ENCODE measurements around the gene GFRA1. TPM values are rescaled to one million over a fixed set of nuclear protein-coding genes. Genes with fewer than 3 reads are reported as not detected.

Gene GFRA1, protein sequence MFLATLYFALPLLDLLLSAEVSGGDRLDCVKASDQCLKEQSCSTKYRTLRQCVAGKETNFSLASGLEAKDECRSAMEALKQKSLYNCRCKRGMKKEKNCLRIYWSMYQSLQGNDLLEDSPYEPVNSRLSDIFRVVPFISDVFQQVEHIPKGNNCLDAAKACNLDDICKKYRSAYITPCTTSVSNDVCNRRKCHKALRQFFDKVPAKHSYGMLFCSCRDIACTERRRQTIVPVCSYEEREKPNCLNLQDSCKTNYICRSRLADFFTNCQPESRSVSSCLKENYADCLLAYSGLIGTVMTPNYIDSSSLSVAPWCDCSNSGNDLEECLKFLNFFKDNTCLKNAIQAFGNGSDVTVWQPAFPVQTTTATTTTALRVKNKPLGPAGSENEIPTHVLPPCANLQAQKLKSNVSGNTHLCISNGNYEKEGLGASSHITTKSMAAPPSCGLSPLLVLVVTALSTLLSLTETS
- total RNA-seq: not detected
- polyA plus RNA-seq: not detected
- 0 reads per million in 6 experiments for total RNA-seq

DNA sequence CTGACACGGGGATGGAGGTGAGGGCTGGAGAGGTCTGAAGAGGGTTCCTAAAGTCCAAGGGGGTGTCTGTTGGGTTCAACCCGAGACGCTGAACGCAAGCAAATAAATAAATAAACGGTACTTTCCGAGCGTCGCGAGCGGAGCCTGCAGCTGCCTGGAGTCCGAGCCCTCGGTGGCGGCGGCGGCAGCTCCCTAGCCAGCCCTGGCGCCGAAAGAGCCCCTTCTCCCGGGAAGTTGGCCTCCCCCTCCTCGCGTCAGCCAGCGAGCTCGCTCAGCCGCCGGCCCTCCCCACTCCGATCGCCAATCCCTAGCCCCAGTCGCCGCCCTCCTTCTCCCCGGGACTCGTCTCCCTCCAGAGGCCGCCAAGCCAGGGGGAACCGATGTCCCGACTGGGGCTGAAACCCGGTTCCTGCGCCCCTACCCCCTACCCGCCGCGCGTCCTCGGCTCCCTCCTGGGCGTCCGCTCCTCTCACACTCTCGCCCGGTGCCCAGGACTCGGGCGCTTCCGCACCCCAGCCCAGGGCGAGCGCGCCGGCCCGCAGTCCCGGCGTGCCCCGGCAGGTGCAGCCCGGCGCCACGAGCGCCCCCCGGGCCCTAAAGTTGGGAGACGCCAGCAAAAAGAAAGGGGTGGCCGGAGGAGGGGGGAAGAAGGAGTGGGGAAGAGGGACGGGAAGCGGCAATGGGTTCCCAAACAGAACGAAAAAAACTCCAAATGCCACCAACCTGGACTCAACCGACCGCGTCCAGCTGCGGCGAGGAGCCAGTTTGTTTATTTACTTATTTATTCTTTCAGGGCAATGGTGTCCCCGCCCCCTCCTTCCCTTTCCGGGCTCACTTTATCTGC is at the start of gene GFRA1:
Gene GFRA1, minus strand, starts transcription at position 767 of the 844 bp plus-strand sequence. CDS start 1,177 bp downstream, outside the sequence.
- H3K27ac Mint-ChIP-seq: no peak within 1 kb of the TSS
- H3K9me3 Mint-ChIP-seq: peaks cover 0 to 9% (median 1%) of the 10 kb centered on the region in 9 donors
- peaks cover 2 to 22% (median 14%) of the 10 kb centered on the region in 4 donors for H3K4me1 Mint-ChIP-seq

DNA sequence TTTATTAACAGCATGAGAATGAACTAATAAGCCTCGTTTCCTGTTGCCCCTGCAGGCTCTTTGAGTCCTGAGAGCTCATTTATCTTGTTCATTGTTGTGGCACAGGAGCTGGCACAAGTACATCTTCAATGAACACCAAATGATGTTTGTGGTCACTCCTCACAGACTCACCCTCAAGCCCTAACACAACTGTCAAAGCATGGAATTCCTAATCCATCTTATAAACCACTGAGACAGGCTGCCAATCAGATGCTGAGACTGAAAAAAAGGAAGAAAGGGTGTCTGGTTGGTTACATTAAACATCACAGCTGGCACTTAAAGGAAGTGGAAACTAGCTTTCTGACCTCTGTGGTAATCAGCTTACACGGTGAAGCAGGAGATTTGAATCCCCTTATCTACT is 43.5 kb upstream of the GFRA1 start:
- ATAC-seq: no peak
- Mint-ChIP-seq H3K4me1 (peaks cover 0 to 9% (median 5%) of the 10 kb centered on the region in 4 donors), H3K36me3 (no peaks in the 10 kb centered on the region), H3K27me3 (peaks cover 0 to 2% (median 0%) of the 10 kb centered on the region in 5 donors), H3K9me3 (peaks cover 0 to 2% (median 0%) of the 10 kb centered on the region in 9 donors), H3K27ac (peak overlapping the region in 1 of 10 donors; percentile 22), H3K4me3 (peak overlapping the region in 2 of 10 donors; percentile 16 to 47)
- POLR2A ChIA-PET: no interaction called here
- DNase-seq: no peak

More for the DNA sequence above, at the start of gene GFRA1:
- Mint-ChIP-seq H3K27me3 (peaks cover 32 to 71% (median 58%) of the 10 kb centered on the region in 5 donors), H3K36me3 (peaks cover 0 to 3% (median 0%) of the 10 kb centered on the region in 3 donors), H3K4me3 (peak within 1 kb of the TSS in 8 of 10 donors; percentile 22 to 86 (median 68))
- ATAC-seq (no peak), DNase-seq (no peak)
- POLR2A ChIA-PET: no interaction called here

DNA sequence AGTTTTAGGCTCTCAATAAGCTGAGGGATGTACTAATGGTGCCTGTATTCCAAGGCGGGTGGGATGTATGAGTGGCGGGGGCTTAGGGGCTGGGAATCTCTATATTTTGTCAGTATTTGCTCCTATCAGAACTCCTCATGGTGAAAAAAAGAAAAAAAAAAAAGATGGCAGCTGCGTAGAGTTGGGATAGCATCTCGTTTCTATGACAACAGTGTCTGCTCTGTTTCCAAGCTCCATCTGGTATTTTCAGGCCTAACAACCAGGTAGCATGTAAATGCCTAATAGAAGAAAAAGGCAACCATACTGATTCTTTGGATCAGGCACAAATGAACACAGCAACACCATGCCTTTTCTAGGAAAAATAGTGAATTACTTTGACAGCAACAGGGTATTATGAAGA is 39.5 kb upstream of the GFRA1 start:
- POLR2A ChIA-PET: no interaction called here
- Mint-ChIP-seq H3K36me3 (no peaks in the 10 kb centered on the region), H3K27me3 (peaks cover 0 to 10% (median 3%) of the 10 kb centered on the region in 5 donors), H3K9me3 (peaks cover 0 to 4% (median 0%) of the 10 kb centered on the region in 9 donors), H3K27ac (no peak overlapping the region), H3K4me1 (peaks cover 0 to 9% (median 5%) of the 10 kb centered on the region in 4 donors), H3K4me3 (no peak overlapping the region)
- DNase-seq (no peak), ATAC-seq (no peak)

DNA sequence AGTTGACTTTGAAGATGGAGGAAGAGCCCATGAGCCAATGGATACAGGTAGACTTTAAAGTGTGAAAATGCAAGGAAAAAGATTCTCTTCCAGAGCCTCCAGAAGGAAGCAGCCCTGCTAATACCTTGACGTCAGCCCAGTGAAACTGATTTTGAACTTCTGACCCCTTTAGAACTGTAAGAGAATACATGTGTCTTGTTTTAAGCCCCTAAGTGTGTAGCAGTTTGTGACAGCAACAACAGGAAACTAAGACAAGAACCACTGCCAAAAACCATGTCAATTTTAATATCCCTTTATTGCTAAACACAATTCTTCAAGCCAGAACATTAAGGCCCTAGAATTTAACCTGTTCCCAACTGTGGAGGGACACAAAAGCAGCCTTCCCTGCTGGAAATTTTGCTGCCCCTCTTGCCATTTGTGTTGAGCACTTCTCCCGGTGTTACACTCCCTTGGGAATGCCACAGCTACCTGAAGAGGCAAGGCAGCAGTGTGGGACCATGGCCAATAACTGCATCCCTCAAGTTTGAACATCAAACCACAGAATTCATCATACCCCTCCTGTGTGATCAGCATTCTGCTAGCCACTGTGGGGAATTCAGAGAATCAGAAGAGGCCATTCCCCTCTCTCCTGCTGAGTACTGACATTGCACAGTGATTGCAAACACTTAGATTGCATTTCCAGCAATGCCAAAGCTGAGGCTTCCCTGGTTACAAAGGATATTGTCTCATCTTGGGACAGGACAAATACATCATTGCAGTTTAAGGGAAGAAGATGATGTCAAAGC is 38.9 kb upstream of the GFRA1 start:
- H3K36me3 Mint-ChIP-seq: no peaks in the 10 kb centered on the region
- H3K27me3 Mint-ChIP-seq: peaks cover 0 to 10% (median 3%) of the 10 kb centered on the region in 5 donors
- DNase-seq (no peak), ATAC-seq (no peak)
- no peak overlapping the region for H3K4me3 Mint-ChIP-seq
- peaks cover 0 to 7% (median 5%) of the 10 kb centered on the region in 4 donors for H3K4me1 Mint-ChIP-seq
- H3K9me3 Mint-ChIP-seq: peaks cover 0 to 4% (median 0%) of the 10 kb centered on the region in 9 donors
- H3K27ac Mint-ChIP-seq: peak overlapping the region in 1 of 10 donors; percentile 71
- POLR2A ChIA-PET: no interaction called here

DNA sequence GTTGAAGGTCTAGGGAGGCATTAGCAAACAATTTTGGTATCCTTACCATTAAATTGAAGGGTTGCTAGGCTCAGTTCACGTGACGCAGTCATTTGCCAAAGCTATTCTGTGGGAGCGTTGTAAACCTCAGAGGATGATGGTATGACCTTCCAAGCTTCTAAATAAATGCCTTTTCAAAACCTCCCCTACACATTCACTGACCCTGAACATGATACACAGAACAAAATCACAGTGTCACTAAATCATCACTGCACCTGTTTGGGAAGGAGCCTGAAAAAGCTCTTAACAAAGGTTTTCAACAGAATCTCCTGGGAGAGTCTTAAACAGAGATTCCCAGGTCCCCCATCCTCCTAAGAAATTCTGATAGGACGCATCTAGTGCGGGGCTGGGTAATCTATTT is 38.0 kb upstream of the GFRA1 start:
- H3K27me3 Mint-ChIP-seq: peaks cover 0 to 10% (median 3%) of the 10 kb centered on the region in 5 donors
- H3K4me1 Mint-ChIP-seq: no peaks in the 10 kb centered on the region
- DNase-seq: no peak
- no peak for ATAC-seq
- POLR2A ChIA-PET: no interaction called here
- no peaks in the 10 kb centered on the region for H3K36me3 Mint-ChIP-seq
- no peak overlapping the region for H3K4me3 Mint-ChIP-seq
- H3K9me3 Mint-ChIP-seq: peaks cover 0 to 4% (median 0%) of the 10 kb centered on the region in 9 donors
- H3K27ac Mint-ChIP-seq: no peak overlapping the region

DNA sequence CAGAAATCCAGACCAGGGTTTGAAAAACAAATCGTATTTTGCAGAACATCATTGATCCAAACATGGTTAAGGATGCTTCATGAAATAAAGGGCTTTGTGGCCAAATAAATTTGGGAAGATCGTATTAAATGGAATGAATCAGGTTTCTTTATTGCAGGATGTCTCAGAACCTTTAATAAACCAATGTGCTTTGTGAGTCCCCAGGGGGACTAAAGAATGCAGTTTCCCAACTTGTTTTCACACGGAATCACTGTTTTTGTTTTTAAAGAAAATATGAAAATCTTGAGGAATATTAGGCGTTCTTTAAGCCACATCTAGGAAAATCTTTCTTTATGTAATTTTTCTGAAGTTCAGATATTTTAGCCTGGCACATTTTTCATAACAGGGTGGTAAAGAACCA is 34.4 kb upstream of the GFRA1 start:
- H3K27me3 Mint-ChIP-seq: peaks cover 0 to 10% (median 3%) of the 10 kb centered on the region in 5 donors
- H3K36me3 Mint-ChIP-seq: no peaks in the 10 kb centered on the region
- DNase-seq (no peak), ATAC-seq (no peak)
- no peak overlapping the region for H3K27ac Mint-ChIP-seq
- peaks cover 0 to 8% (median 0%) of the 10 kb centered on the region in 9 donors for H3K9me3 Mint-ChIP-seq
- H3K4me1 Mint-ChIP-seq: no peaks in the 10 kb centered on the region
- H3K4me3 Mint-ChIP-seq: no peak overlapping the region
- POLR2A ChIA-PET: no interaction called here

DNA sequence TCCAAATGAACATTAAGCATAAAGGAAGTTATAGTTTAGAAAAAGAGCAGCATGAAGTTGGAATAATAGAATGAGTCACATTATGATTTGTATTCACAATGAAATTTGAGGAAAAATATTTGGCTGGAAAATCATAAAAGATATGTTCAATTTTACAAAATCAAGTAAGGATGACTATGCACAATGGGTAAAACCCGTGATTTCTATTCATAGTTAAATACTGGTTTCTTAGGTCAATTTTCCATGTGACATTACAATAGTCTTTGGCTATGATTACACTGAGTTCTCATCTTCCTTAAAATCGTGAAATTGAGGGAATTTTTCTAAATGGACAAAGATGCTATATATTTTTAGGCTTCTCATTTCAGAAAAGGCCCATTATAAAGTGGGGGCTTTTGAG is 33.8 kb upstream of the GFRA1 start:
- Mint-ChIP-seq H3K36me3 (no peaks in the 10 kb centered on the region), H3K9me3 (peaks cover 0 to 8% (median 0%) of the 10 kb centered on the region in 9 donors), H3K4me1 (no peaks in the 10 kb centered on the region), H3K27me3 (peaks cover 0 to 10% (median 3%) of the 10 kb centered on the region in 5 donors), H3K27ac (no peak overlapping the region), H3K4me3 (no peak overlapping the region)
- POLR2A ChIA-PET: no interaction called here
- ATAC-seq (no peak), DNase-seq (no peak)

DNA sequence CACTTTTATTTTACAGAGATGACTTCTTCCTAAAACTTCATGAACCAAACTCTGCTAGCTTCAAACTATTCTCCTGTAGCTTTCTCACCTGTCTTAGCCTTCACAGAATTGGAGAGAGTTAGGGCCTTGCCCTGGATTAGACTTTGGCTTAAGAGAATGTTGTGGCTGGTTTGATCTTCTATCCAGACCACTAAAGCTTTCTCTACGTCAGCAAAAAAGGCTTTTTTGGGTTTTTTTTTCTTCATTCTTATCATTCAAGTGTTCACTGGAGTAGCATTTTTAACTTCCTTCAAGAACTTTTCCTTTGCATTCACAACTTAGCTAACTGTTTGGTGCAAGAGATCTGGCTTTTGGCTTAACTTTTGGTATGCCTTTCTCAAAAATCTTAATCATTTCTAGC is 31.9 kb upstream of the GFRA1 start:
- H3K4me1 Mint-ChIP-seq: no peaks in the 10 kb centered on the region
- H3K9me3 Mint-ChIP-seq: peaks cover 0 to 4% (median 0%) of the 10 kb centered on the region in 9 donors
- no peak overlapping the region for H3K27ac Mint-ChIP-seq
- H3K27me3 Mint-ChIP-seq: peaks cover 0 to 13% (median 0%) of the 10 kb centered on the region in 5 donors
- ATAC-seq: no peak
- no peaks in the 10 kb centered on the region for H3K36me3 Mint-ChIP-seq
- no peak for DNase-seq
- no peak overlapping the region for H3K4me3 Mint-ChIP-seq
- POLR2A ChIA-PET: no interaction called here

DNA sequence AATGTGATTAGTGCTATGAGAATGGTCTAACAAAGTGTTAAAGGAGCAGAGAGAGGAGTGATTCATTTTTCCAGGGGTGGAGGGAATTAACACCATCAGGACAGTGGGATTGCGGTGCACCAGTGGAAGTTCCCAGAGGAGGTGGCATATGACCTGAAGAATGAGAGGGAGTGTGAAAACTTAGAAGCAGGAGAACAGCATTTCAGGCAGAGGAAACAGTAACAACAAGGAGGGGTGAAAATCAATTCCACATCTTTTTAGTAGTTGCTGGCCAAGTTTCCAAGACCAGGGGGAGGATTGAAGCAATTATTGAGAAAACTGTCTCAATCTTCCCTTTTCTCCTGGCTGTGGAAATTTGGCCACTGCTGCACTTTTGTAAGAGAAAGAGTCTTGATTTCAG is 27.5 kb upstream of the GFRA1 start:
- Mint-ChIP-seq H3K36me3 (no peaks in the 10 kb centered on the region), H3K4me1 (no peaks in the 10 kb centered on the region), H3K9me3 (peaks cover 0 to 9% (median 0%) of the 10 kb centered on the region in 9 donors), H3K27ac (no peak overlapping the region), H3K27me3 (peaks cover 6 to 30% (median 11%) of the 10 kb centered on the region in 5 donors), H3K4me3 (no peak overlapping the region)
- ATAC-seq: no peak
- POLR2A ChIA-PET: no interaction called here
- DNase-seq: no peak

DNA sequence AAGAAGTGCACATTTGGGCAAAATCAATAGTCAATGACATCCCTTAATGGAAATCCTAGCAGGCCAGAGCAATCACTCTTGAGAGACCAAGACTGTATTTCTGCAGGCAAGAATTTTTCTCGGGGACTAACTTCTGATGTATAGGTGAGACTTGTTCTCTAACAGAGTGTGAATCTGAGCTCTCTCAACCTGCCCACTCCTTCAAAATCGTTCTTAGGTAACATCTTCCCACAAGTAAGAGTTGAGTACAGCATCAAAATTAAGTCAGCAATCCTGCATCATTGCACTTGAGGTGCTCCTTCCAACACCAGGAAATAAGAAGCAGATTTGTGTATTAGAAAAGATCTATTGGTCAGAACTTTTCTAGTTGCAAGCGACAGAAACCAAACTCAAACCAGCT is 25.6 kb upstream of the GFRA1 start:
- POLR2A ChIA-PET: no interaction called here
- no peak for DNase-seq
- Mint-ChIP-seq H3K27me3 (peaks cover 6 to 33% (median 11%) of the 10 kb centered on the region in 5 donors), H3K4me1 (no peaks in the 10 kb centered on the region), H3K4me3 (no peak overlapping the region), H3K9me3 (peaks cover 0 to 4% (median 0%) of the 10 kb centered on the region in 9 donors), H3K27ac (no peak overlapping the region), H3K36me3 (no peaks in the 10 kb centered on the region)
- ATAC-seq: no peak

DNA sequence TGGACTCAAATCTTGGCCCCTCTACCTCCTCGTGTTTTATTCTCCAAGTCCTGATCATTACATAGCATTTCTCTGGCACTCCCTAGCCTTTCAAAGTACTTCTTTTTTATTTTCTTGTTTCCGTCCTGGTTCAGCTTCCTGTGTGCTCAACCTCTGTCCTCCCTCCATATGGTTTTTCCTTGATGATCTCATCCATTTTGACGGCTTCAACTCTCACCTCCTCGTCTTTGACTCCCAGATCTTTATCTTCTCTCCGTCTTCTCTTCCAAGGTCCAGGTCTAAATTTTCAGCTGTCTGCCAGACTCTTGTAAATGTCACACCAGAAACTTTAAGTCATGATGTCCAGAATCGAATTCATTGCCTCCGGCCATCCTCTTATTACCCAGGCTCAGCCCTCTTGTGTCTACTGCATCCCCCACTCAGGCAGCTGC is 23.3 kb upstream of the GFRA1 start:
- H3K36me3 Mint-ChIP-seq: no peaks in the 10 kb centered on the region
- no peak for DNase-seq
- H3K4me1 Mint-ChIP-seq: no peaks in the 10 kb centered on the region
- peaks cover 11 to 40% (median 13%) of the 10 kb centered on the region in 5 donors for H3K27me3 Mint-ChIP-seq
- no peak overlapping the region for H3K27ac Mint-ChIP-seq
- ATAC-seq: no peak
- POLR2A ChIA-PET: no interaction called here
- H3K4me3 Mint-ChIP-seq: no peak overlapping the region
- peaks cover 0 to 7% (median 0%) of the 10 kb centered on the region in 9 donors for H3K9me3 Mint-ChIP-seq

DNA sequence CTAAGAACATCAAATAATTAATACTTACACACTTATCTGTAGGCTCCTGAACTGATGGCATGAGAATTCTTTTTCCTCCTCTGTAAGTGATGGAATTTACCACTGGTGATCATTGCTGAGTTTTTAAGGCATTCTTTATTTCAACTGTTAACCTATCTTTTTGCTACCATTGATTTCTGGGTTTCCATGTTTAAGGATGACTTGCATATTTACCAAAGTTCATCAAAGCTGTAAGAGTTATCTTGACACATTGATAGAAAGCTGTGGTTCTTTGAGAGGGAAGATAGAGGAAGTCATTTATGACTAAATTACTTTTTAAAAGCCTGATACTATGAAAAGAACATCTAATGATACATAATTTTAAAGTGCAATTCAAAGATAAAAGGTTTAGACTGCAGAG is 19.5 kb upstream of the GFRA1 start:
- ATAC-seq: no peak

More for the DNA sequence above, 19.5 kb upstream of the GFRA1 start:
- Mint-ChIP-seq H3K9me3 (peaks cover 0 to 7% (median 0%) of the 10 kb centered on the region in 9 donors), H3K27ac (no peak overlapping the region), H3K4me3 (no peak overlapping the region), H3K4me1 (no peaks in the 10 kb centered on the region), H3K27me3 (peaks cover 10 to 46% (median 17%) of the 10 kb centered on the region in 5 donors), H3K36me3 (no peaks in the 10 kb centered on the region)
- POLR2A ChIA-PET: no interaction called here
- DNase-seq: no peak
